NCI-H82 (cell line): Measurements from ENCODE around the gene PTCRA.
A peak's percentile ranks its signal among the peaks of the same experiment; 100 is the strongest.

Experiments
- DNase-seq: peaks from one replicate; lab custom pipeline; 2025; lab: John Stamatoyannopoulos, UW

The PTCRA gene

DNA sequence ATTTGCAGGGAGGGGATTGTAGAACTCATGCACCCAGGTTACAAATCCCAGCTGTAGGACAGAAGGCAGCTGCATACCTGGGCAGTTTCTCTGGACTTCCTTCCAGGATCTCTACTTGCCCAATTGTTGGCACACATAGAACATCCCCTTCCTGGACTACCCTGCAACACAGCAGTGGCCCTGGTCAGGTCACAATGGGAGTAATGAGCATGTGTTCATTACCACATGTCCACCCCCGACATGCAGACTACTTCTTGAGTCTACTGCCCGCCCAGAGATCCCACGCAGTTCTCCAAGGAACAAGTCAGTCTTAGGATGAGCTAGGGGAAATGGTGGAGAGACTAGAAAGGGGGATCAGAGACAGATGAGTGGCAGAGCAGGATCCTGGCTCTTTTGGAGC lies 58.1 kb downstream of the PTCRA start:
- no peak for DNase-seq

DNA sequence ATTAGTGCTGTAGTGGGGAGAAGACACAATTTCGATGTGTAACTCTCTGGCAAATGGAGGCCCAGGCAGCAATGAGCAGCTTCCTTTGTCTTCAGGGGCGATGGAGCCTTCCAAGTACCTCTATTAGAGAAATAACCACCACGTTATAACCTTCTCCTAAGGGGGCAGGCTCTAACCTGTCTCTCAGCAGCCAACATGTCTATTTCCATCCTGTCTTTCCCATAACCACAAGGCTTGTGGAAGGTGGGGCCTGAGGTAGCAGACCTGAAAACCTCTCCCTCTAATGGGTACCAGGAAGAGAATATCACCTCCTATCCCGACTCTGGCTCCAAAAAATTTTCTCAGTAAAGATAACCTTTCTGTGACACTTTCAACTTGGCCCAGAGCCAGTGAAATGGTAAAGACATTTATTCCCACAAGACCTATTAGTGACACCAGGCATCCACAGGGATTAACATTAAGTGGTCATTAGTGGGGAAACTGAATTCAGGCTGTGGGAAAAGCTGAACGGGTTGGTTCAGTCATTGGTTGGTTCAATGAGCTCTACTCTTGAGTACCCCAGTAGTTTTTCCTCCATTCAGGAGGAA lies 59.2 kb downstream of the PTCRA start:
- DNase-seq, result peak; percentile 26
